ENCODE data around the gene PHOX2A.

The PHOX2A gene

GRCh38 chr11:72221386-72222075 lies 22.4 kb downstream of the PHOX2A start:
- WGBS, result 84% methylated on average over 7 of the region's 7 CpGs

GRCh38 chr11:72220696-72221363 lies 23.1 kb downstream of the PHOX2A start:
- no peak overlapping the region for H3K9ac ChIP-seq (ENCODE audit: low read length)
- H3K4ac ChIP-seq (ENCODE audit: low read depth in 1 of 2, low read length in 2 of 2), result no peak overlapping the region
- no peaks in the 10 kb centered on the region for H3K79me1 ChIP-seq (replicated peaks; ENCODE audit: low read length, poor library complexity, severe bottlenecking)
- H2BK5ac ChIP-seq (ENCODE audit: low read depth, low read length, poor library complexity, severe bottlenecking), result no peak overlapping the region
- H3K9me3 ChIP-seq (ENCODE audit: control insufficient read depth, low read length), result no peaks in the 10 kb centered on the region
- H2AK5ac ChIP-seq (ENCODE audit: low read length, severe bottlenecking), result no peak overlapping the region
- H4K91ac ChIP-seq (ENCODE audit: low read length), result no peak overlapping the region
- no peak overlapping the region for H2BK12ac ChIP-seq (ENCODE audit: low read length in 2 of 2)
- no peak overlapping the region for H2BK15ac ChIP-seq (ENCODE audit: low read depth, poor library complexity, severe bottlenecking)
- no peak overlapping the region for H2BK120ac ChIP-seq (ENCODE audit: low read depth, low read length)
- no peak overlapping the region for H3K23ac ChIP-seq (ENCODE audit: low read length in 2 of 2)
- no peak overlapping the region for H3K4me3 ChIP-seq (ENCODE audit: insufficient read depth in 1 of 2, low read depth in 1 of 2, low read length in 2 of 2)
- no peak overlapping the region for H3K18ac ChIP-seq (ENCODE audit: low read depth in 1 of 2, low read length in 2 of 2)
- 88% methylated on average over 9 of the region's 10 CpGs for whole genome bisulfite sequencing
- DNase-seq, result no peak
- peaks cover 10% of the 10 kb centered on the region for H3K4me1 ChIP-seq (ENCODE audit: control insufficient read depth, insufficient read depth, low read depth, low read length)
- H2AFZ ChIP-seq (ENCODE audit: low read depth, low read length), result no peak overlapping the region
- no peak overlapping the region for H3K27ac ChIP-seq (ENCODE audit: low read length, poor library complexity, severe bottlenecking)
- peaks cover 27 to 29% of the 10 kb centered on the region in 2 experiments for H3K27me3 ChIP-seq (ENCODE audit: control insufficient read depth in 1 of 2, insufficient read depth in 1 of 2, low read length in 2 of 2)
- H3K36me3 ChIP-seq (ENCODE audit: control insufficient read depth in 1 of 2, insufficient read depth in 2 of 2, low read depth in 1 of 2, low read length in 2 of 2), result no peaks in the 10 kb centered on the region
- H4K8ac ChIP-seq (ENCODE audit: low read length), result peak overlapping the region; percentile 62
- no peak overlapping the region for H3K4me2 ChIP-seq (ENCODE audit: low read length, poor library complexity, severe bottlenecking)
- no peak overlapping the region for H3K14ac ChIP-seq (ENCODE audit: low read length in 2 of 2)

More at GRCh38 chr11:72221386-72222075, 22.4 kb downstream of the PHOX2A start:
- Histone ChIP-seq H3K27ac (ENCODE audit: low read length, poor library complexity, severe bottlenecking) (no peak overlapping the region), H3K9me3 (ENCODE audit: control insufficient read depth, low read length) (no peaks in the 10 kb centered on the region), H3K4me2 (ENCODE audit: low read length, poor library complexity, severe bottlenecking) (no peak overlapping the region), H3K79me1 (replicated peaks; ENCODE audit: low read length, poor library complexity, severe bottlenecking) (no peaks in the 10 kb centered on the region), H2BK120ac (ENCODE audit: low read depth, low read length) (no peak overlapping the region), H3K9ac (ENCODE audit: low read length) (no peak overlapping the region), H2AFZ (ENCODE audit: low read depth, low read length) (no peak overlapping the region), H3K18ac (ENCODE audit: low read depth in 1 of 2, low read length in 2 of 2) (no peak overlapping the region), H3K36me3 (ENCODE audit: control insufficient read depth in 1 of 2, insufficient read depth in 2 of 2, low read depth in 1 of 2, low read length in 2 of 2) (peaks cover under 1 to 3% of the 10 kb centered on the region in 2 experiments), H3K4me1 (ENCODE audit: control insufficient read depth, insufficient read depth, low read depth, low read length) (peaks cover 13% of the 10 kb centered on the region), H2BK12ac (ENCODE audit: low read length in 2 of 2) (no peak overlapping the region), H2BK15ac (ENCODE audit: low read depth, poor library complexity, severe bottlenecking) (no peak overlapping the region), H2AK5ac (ENCODE audit: low read length, severe bottlenecking) (no peak overlapping the region), H3K27me3 (ENCODE audit: control insufficient read depth in 1 of 2, insufficient read depth in 1 of 2, low read length in 2 of 2) (peaks cover 21 to 23% of the 10 kb centered on the region in 2 experiments), H3K14ac (ENCODE audit: low read length in 2 of 2) (no peak overlapping the region), H4K91ac (ENCODE audit: low read length) (no peak overlapping the region), H3K4me3 (ENCODE audit: insufficient read depth in 1 of 2, low read depth in 1 of 2, low read length in 2 of 2) (no peak overlapping the region), H3K4ac (ENCODE audit: low read depth in 1 of 2, low read length in 2 of 2) (no peak overlapping the region), H4K8ac (ENCODE audit: low read length) (peak overlapping the region; percentile 45), H2BK5ac (ENCODE audit: low read depth, low read length, poor library complexity, severe bottlenecking) (no peak overlapping the region), H3K23ac (ENCODE audit: low read length in 2 of 2) (no peak overlapping the region)
- no peak for DNase-seq

GRCh38 chr11:72218251-72218745 lies 25.7 kb downstream of the PHOX2A start:
- Histone ChIP-seq H3K27me3 (ENCODE audit: control insufficient read depth in 1 of 2, insufficient read depth in 1 of 2, low read length in 2 of 2) (peaks cover 31 to 34% of the 10 kb centered on the region in 2 experiments), H3K79me1 (replicated peaks; ENCODE audit: low read length, poor library complexity, severe bottlenecking) (no peaks in the 10 kb centered on the region), H3K4me2 (ENCODE audit: low read length, poor library complexity, severe bottlenecking) (no peak overlapping the region), H2BK5ac (ENCODE audit: low read depth, low read length, poor library complexity, severe bottlenecking) (no peak overlapping the region), H3K4me1 (ENCODE audit: control insufficient read depth, insufficient read depth, low read depth, low read length) (peaks cover 6% of the 10 kb centered on the region), H3K9ac (ENCODE audit: low read length) (no peak overlapping the region), H3K9me3 (ENCODE audit: control insufficient read depth, low read length) (no peaks in the 10 kb centered on the region), H4K8ac (ENCODE audit: low read length) (no peak overlapping the region), H3K36me3 (ENCODE audit: control insufficient read depth in 1 of 2, insufficient read depth in 2 of 2, low read depth in 1 of 2, low read length in 2 of 2) (no peaks in the 10 kb centered on the region), H3K4ac (ENCODE audit: low read depth in 1 of 2, low read length in 2 of 2) (no peak overlapping the region), H3K27ac (ENCODE audit: low read length, poor library complexity, severe bottlenecking) (no peak overlapping the region), H2BK120ac (ENCODE audit: low read depth, low read length) (no peak overlapping the region), H2AFZ (ENCODE audit: low read depth, low read length) (no peak overlapping the region), H2BK12ac (ENCODE audit: low read length in 2 of 2) (no peak overlapping the region), H2AK5ac (ENCODE audit: low read length, severe bottlenecking) (no peak overlapping the region), H2BK15ac (ENCODE audit: low read depth, poor library complexity, severe bottlenecking) (no peak overlapping the region), H3K23ac (ENCODE audit: low read length in 2 of 2) (no peak overlapping the region), H3K14ac (ENCODE audit: low read length in 2 of 2) (no peak overlapping the region), H4K91ac (ENCODE audit: low read length) (no peak overlapping the region), H3K18ac (ENCODE audit: low read depth in 1 of 2, low read length in 2 of 2) (no peak overlapping the region), H3K4me3 (ENCODE audit: insufficient read depth in 1 of 2, low read depth in 1 of 2, low read length in 2 of 2) (no peak overlapping the region)
- 88% methylated on average over 5 of the region's 5 CpGs for WGBS
- DNase-seq, result no peak

GRCh38 chr11:72217841-72218240 lies 26.1 kb downstream of the PHOX2A start:
- H2BK120ac ChIP-seq (ENCODE audit: low read depth, low read length), result no peak overlapping the region
- no peak overlapping the region for H2BK5ac ChIP-seq (ENCODE audit: low read depth, low read length, poor library complexity, severe bottlenecking)
- no peak overlapping the region for H4K91ac ChIP-seq (ENCODE audit: low read length)
- no peak overlapping the region for H4K8ac ChIP-seq (ENCODE audit: low read length)
- no peak overlapping the region for H3K23ac ChIP-seq (ENCODE audit: low read length in 2 of 2)
- no peak overlapping the region for H2BK15ac ChIP-seq (ENCODE audit: low read depth, poor library complexity, severe bottlenecking)
- no peak overlapping the region for H3K4me2 ChIP-seq (ENCODE audit: low read length, poor library complexity, severe bottlenecking)
- H3K4me3 ChIP-seq (ENCODE audit: insufficient read depth in 1 of 2, low read depth in 1 of 2, low read length in 2 of 2), result no peak overlapping the region
- H3K27ac ChIP-seq (ENCODE audit: low read length, poor library complexity, severe bottlenecking), result no peak overlapping the region
- no peaks in the 10 kb centered on the region for H3K79me1 ChIP-seq (replicated peaks; ENCODE audit: low read length, poor library complexity, severe bottlenecking)
- H3K9me3 ChIP-seq (ENCODE audit: control insufficient read depth, low read length), result no peaks in the 10 kb centered on the region
- H3K18ac ChIP-seq (ENCODE audit: low read depth in 1 of 2, low read length in 2 of 2), result no peak overlapping the region
- WGBS, result 61% methylated on average over 2 of the region's 2 CpGs
- no peak overlapping the region for H3K4ac ChIP-seq (ENCODE audit: low read depth in 1 of 2, low read length in 2 of 2)
- H3K9ac ChIP-seq (ENCODE audit: low read length), result no peak overlapping the region
- H2AK5ac ChIP-seq (ENCODE audit: low read length, severe bottlenecking), result no peak overlapping the region
- H2AFZ ChIP-seq (ENCODE audit: low read depth, low read length), result no peak overlapping the region
- peaks cover 31 to 37% of the 10 kb centered on the region in 2 experiments for H3K27me3 ChIP-seq (ENCODE audit: control insufficient read depth in 1 of 2, insufficient read depth in 1 of 2, low read length in 2 of 2)
- DNase-seq, result no peak
- no peaks in the 10 kb centered on the region for H3K36me3 ChIP-seq (ENCODE audit: control insufficient read depth in 1 of 2, insufficient read depth in 2 of 2, low read depth in 1 of 2, low read length in 2 of 2)
- peaks cover 6% of the 10 kb centered on the region for H3K4me1 ChIP-seq (ENCODE audit: control insufficient read depth, insufficient read depth, low read depth, low read length)
- H3K14ac ChIP-seq (ENCODE audit: low read length in 2 of 2), result no peak overlapping the region
- H2BK12ac ChIP-seq (ENCODE audit: low read length in 2 of 2), result no peak overlapping the region
